Type B pancreatic cell (in vitro differentiated cells): ENCODE measurements around the gene LHX3. TPM values are rescaled to one million over a fixed set of nuclear protein-coding genes. Genes with fewer than 3 reads are reported as not detected.
A peak's percentile ranks its signal among the peaks of the same experiment; 100 is the strongest.
"Not testable (repeated sequence)": the region's sequence is repeated elsewhere in the genome, so short reads cannot be mapped to it uniquely, and the experiment has no call there.

Experiments used
- DNase-seq: peaks from one replicate; pipeline ENCODE4 v3.0.0; 2021; ENCODE audit warnings: mixed read lengths; ENCODE audit not compliant: unreplicated experiment; ENCODE audit errors: extremely low spot score
- H3K27ac Mint-ChIP-seq: 2 replicates; pipeline ENCODE4 v1.8.0; 2021; ENCODE audit warnings: mild to moderate bottlenecking, mixed read lengths
- H3K27me3 Mint-ChIP-seq: 2 replicates; pipeline ENCODE4 v1.8.0; 2021; ENCODE audit warnings: mixed read lengths
- H3K36me3 Mint-ChIP-seq: 2 replicates; pipeline ENCODE4 v1.8.0; 2021; ENCODE audit warnings: mixed read lengths
- H3K4me1 Mint-ChIP-seq: one replicate; pipeline ENCODE4 v1.8.0; 2021; ENCODE audit warnings: mixed read lengths; ENCODE audit not compliant: unreplicated experiment
- H3K4me3 Mint-ChIP-seq: 2 replicates; pipeline ENCODE4 v1.8.0; 2021; ENCODE audit warnings: mild to moderate bottlenecking, mixed read lengths
- H3K9me3 Mint-ChIP-seq: 2 replicates; pipeline ENCODE4 v1.8.0; 2021; ENCODE audit warnings: mixed read lengths
- total RNA-seq: library from RNA; stranded (reverse); gene quantifications from 2 replicates; pipeline ENCODE4 v1.2.1, GENCODE V29; 2021; ENCODE audit warnings: low replicate concordance
- TF ChIP-seq, protein P1 (sequence below): fragments of 200-600 bp; sonication (generic); conservative IDR thresholded peaks from 2 replicates; pipeline ENCODE4 v1.5.0; 2021; ENCODE audit warnings: antibody characterized with exemption, mild to moderate bottlenecking

The LHX3 gene
- total RNA-seq, 1 donor from 2014 or later: 0.10 TPM

DNA sequence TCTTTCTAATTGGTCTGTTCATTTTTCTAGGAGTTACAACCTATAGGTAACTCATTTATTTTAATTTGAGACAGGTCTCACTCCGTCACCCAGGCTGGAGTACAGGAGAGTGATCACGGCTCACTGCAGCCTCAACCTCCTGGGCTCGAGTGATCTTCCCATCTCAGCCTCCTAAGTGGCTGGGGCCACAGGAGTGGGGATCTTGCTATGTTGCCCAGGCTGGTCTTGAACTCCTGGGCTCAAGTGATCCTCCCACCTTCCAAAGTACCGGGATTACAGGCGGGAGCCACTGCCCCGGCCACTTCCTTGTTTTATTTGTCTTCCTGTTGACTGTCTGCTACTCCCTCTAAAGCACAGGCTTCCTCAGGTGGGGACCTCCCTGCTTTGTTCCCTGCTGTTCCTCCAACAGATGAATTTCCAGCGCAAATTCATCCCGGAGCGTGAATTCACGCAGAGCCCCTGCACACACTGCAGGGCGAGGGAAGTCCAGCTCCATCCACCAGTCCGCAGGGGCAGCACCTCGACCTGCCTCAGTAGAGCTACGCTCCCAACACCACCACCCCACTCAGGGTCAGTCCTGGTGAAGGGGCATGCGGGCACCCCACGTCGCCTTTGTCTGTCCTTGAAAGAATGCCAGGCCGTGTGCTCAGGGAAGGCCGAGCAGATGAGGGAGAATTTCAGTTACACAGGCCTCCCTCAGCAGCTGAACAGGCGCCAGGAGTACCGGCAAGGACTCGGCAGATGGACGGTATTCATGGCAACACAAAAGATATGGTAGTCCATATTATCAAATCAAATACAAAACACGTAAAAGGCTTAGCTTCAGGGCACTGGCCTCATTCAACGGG lies 34.4 kb upstream of the LHX3 start:
- H3K4me1 Mint-ChIP-seq: peaks cover 22% of the 10 kb centered on the region

DNA sequence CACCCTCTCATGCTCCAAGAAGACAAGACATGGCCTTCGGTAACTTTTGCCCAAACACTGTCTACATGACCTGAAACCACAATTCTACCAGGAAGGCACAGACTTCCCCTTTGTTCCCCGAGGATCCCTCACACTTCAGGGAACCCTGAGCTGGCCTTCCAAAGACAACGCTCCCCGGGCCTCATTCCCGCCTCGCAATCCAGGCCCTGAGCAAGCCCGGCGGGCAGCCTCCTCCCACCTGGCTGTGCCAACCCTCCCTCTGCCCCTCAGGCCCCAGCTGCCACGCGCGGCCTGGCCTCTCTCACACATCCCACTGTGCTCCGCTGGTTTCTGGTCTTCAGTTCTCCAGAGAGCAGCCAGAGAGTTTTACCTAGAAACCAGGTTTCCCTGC lies 33.4 kb upstream of the LHX3 start:
- Mint-ChIP-seq H3K9me3 (no peaks in the 10 kb centered on the region), H3K4me1 (peaks cover 15% of the 10 kb centered on the region), H3K27me3 (no peaks in the 10 kb centered on the region), H3K27ac (peak overlapping the region; percentile 34), H3K4me3 (no peak overlapping the region), H3K36me3 (peaks cover 3% of the 10 kb centered on the region)
- TF ChIP-seq, protein P1, sequence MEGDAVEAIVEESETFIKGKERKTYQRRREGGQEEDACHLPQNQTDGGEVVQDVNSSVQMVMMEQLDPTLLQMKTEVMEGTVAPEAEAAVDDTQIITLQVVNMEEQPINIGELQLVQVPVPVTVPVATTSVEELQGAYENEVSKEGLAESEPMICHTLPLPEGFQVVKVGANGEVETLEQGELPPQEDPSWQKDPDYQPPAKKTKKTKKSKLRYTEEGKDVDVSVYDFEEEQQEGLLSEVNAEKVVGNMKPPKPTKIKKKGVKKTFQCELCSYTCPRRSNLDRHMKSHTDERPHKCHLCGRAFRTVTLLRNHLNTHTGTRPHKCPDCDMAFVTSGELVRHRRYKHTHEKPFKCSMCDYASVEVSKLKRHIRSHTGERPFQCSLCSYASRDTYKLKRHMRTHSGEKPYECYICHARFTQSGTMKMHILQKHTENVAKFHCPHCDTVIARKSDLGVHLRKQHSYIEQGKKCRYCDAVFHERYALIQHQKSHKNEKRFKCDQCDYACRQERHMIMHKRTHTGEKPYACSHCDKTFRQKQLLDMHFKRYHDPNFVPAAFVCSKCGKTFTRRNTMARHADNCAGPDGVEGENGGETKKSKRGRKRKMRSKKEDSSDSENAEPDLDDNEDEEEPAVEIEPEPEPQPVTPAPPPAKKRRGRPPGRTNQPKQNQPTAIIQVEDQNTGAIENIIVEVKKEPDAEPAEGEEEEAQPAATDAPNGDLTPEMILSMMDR: no peak
- no peak for DNase-seq

More for the DNA sequence above, 34.4 kb upstream of the LHX3 start:
- TF ChIP-seq, protein P1: no peak
- H3K4me3 Mint-ChIP-seq: no peak overlapping the region
- peaks cover 3% of the 10 kb centered on the region for H3K36me3 Mint-ChIP-seq
- no peak for DNase-seq
- H3K9me3 Mint-ChIP-seq: no peaks in the 10 kb centered on the region
- H3K27ac Mint-ChIP-seq: peak overlapping the region; percentile 64
- no peaks in the 10 kb centered on the region for H3K27me3 Mint-ChIP-seq

DNA sequence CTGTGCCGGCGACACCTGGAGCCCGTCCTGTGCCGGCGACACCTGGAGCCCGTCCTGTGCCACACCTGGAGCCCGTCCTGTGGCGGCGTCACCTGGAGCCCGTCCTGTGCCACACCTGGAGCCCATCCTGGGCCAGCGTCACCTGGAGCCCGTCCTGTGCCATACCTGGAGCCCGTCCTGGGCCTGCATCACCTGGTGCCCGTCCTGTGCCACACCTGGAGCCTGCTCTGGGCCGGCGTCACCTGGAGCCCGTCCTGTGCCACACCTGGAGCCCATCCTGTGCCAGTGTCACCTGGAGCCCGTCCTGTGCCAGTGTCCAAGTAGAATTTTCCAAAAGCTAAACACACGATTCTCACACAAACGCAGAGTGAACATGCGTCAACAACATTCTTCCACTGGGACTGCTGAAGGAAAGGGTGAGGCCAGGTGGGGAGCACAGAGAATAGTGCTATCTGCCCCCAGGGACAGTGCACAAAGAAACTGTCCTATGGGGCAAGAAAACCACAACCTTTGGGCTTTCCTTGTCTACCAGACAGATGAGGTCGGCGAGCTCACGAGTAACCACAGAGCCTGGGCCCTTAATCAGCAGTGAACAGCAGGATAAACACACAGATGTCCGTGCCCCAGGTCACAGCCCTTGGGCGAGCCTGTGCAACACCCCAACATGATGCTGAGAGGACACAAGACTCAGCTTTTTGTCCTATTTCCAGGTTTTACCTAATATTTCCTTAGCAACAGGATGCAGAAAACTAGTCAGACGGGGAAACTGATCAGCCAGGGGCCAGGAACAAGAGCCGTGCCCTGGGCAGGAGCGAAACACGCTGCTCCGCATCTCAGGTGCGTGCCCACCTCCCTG lies 32.8 kb upstream of the LHX3 start:
- TF ChIP-seq, protein P1: no peak
- Mint-ChIP-seq H3K4me1 (peaks cover 14% of the 10 kb centered on the region), H3K27me3 (no peaks in the 10 kb centered on the region), H3K4me3 (no peak overlapping the region), H3K9me3 (no peaks in the 10 kb centered on the region), H3K27ac (no peak overlapping the region), H3K36me3 (peaks cover 3% of the 10 kb centered on the region)
- no peak for DNase-seq

DNA sequence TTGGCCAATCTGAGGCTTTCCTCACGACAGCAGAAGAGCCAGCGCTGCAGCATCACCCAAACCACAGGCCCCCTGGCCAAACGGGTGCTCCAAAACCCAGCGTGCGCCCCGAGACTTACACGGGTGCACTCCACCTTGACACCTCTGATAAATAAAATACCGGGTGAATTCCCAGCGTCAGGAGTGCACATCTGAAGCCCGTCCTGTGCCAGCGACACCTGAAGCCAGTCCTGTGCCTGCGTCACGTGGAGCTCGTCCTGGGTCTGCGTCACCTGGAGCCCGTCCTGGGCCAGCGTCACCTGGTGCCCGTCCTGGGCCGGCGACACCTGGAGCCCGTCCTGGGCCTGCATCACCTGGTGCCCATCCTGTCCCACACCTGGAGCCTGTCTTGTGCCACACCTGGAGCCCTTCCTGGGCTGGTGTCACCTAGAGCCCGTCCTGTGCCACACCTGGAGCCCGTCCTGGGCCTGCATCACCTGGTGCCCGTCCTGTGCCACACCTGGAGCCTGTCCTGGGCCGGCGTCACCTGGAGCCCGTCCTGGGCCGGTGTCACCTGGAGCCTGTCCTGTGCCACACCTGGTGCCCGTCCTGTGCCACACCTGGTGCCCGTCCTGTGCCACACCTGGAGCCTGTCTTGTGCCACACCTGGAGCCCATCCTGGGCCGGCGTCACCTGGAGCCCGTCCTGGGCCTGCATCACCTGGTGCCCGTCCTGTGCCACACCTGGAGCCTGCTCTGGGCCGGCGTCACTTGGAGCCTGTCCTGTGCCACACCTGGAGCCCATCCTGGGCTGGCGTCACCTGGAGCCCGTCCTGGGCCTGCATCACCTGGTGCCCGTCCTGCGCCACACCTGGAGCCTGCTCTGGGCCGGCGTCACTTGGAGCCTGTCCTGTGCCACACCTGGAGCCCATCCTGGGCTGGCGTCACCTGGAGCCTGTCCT lies 31.8 kb upstream of the LHX3 start:
- H3K9me3 Mint-ChIP-seq, H3K27ac Mint-ChIP-seq, H3K4me3 Mint-ChIP-seq, H3K36me3 Mint-ChIP-seq, DNase-seq, H3K4me1 Mint-ChIP-seq, H3K27me3 Mint-ChIP-seq: not testable (repeated sequence)

DNA sequence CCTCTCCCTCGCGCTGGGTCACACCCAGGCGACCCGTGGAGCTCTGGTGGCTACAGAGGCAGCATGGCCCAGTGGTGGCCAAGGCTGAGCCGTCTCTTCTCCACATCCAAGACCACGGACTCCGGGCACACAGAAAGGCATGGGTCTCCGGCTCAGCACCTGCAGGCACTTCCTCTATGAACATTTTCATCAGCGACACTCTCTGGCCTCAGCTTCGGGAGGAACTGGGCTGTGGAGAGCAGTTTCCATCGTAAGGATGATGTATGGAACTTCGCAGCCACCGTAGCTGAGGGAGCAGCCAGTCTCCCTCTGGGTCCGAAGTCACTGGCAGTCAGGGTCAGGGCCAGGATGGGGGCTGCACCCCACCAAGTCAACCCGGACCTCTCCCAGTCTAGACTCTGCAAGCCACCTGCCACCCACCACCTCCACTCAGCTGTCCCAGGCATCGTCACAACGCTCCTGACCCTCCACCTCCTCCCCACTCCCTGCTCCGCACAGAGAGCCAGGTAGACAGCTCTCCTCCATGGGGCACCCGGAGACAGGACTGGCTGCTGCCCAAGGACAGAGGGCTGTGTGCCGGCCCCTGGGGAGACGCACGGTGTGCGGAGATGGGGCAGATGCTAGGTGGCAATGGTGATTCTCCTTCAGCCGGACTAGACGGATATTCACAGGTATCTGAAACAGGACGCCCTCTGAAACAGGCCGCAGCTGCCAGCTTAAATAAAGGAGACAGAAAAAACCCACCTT lies 31.0 kb upstream of the LHX3 start:
- Mint-ChIP-seq H3K27me3 (no peaks in the 10 kb centered on the region), H3K27ac (no peak overlapping the region), H3K4me1 (peaks cover 13% of the 10 kb centered on the region), H3K9me3 (no peaks in the 10 kb centered on the region), H3K4me3 (no peak overlapping the region), H3K36me3 (peaks cover 3% of the 10 kb centered on the region)
- TF ChIP-seq, protein P1: no peak
- DNase-seq: no peak
